Measurements from ENCODE around the gene GAPDHS. TPM values are rescaled to one million over a fixed set of nuclear protein-coding genes. Genes with fewer than 3 reads are reported as not detected.

Gene GAPDHS
- total RNA-seq, 4 donors from 2014 or later = 0.54 TPM; not detected in 3

GRCh38 chr19:35498220-35498619 is 35.0 kb upstream of the GAPDHS start:
- no peak for DNase-seq
- Histone ChIP-seq H3K27ac (no peak overlapping the region), H3K4me1 (no peaks in the 10 kb centered on the region), H3K27me3 (no peaks in the 10 kb centered on the region), H3K4me3 (no peak overlapping the region), H3K36me3 (no peaks in the 10 kb centered on the region), H3K9me3 (no peaks in the 10 kb centered on the region)
- no peak for TF ChIP-seq POLR2A (IDR thresholded peaks at IDR 0.05)
- TF ChIP-seq CTCF (IDR thresholded peaks at IDR 0.05) = no peak

- no peaks in the 10 kb centered on the region for H3K9me3 ChIP-seq
- no peaks in the 10 kb centered on the region for H3K36me3 ChIP-seq
- H3K27ac ChIP-seq = no peak overlapping the region
- H3K4me1 ChIP-seq = no peaks in the 10 kb centered on the region
- H3K27me3 ChIP-seq = no peaks in the 10 kb centered on the region
- no peak overlapping the region for H3K4me3 ChIP-seq
- no peak for TF ChIP-seq CTCF (IDR thresholded peaks at IDR 0.05)
- no peak for TF ChIP-seq POLR2A (IDR thresholded peaks at IDR 0.05)
- DNase-seq = no peak
Observed at GRCh38 chr19:35498984-35499527, 34.2 kb upstream of the GAPDHS start.

- Histone ChIP-seq H3K36me3 (no peaks in the 10 kb centered on the region), H3K4me3 (no peak overlapping the region), H3K4me1 (no peaks in the 10 kb centered on the region), H3K9me3 (no peaks in the 10 kb centered on the region), H3K27ac (no peak overlapping the region), H3K27me3 (no peaks in the 10 kb centered on the region)
- no peak for DNase-seq
- TF ChIP-seq CTCF (IDR thresholded peaks at IDR 0.05) (no peak), POLR2A (IDR thresholded peaks at IDR 0.05) (no peak)
Observed at GRCh38 chr19:35500611-35501010, 32.6 kb upstream of the GAPDHS start.

GRCh38 chr19:35501684-35502083 is 31.6 kb upstream of the GAPDHS start:
- no peak for DNase-seq
- TF ChIP-seq POLR2A (IDR thresholded peaks at IDR 0.05) = no peak
- TF ChIP-seq CTCF (IDR thresholded peaks at IDR 0.05) = no peak
- H3K4me1 ChIP-seq = no peaks in the 10 kb centered on the region
- no peaks in the 10 kb centered on the region for H3K27me3 ChIP-seq
- H3K27ac ChIP-seq = no peak overlapping the region
- no peak overlapping the region for H3K4me3 ChIP-seq
- no peaks in the 10 kb centered on the region for H3K36me3 ChIP-seq
- no peaks in the 10 kb centered on the region for H3K9me3 ChIP-seq

GRCh38 chr19:35502751-35503150 is 30.5 kb upstream of the GAPDHS start:
- DNase-seq = no peak
- H3K27ac ChIP-seq = no peak overlapping the region

More at GRCh38 chr19:35502751-35503150, 30.5 kb upstream of the GAPDHS start:
- Histone ChIP-seq H3K27me3 (no peaks in the 10 kb centered on the region), H3K36me3 (no peaks in the 10 kb centered on the region), H3K9me3 (no peaks in the 10 kb centered on the region), H3K4me3 (no peak overlapping the region), H3K4me1 (no peaks in the 10 kb centered on the region)
- TF ChIP-seq CTCF (IDR thresholded peaks at IDR 0.05) (no peak), POLR2A (IDR thresholded peaks at IDR 0.05) (no peak)
